WTC11 (cell line): ENCODE data around the gene MASP1.

Experiments
- ELF4 ChIP-seq: sonication (generic); formaldehyde crosslinking; IDR thresholded peaks from 2 replicates; pipeline ENCODE4 v1.8.1; 2022; ENCODE audit warnings: low read depth, mild to moderate bottlenecking, moderate library complexity, missing genetic modification reagents
- ERG ChIP-seq: fragments of 250-450 bp; sonication (Bioruptor Pico); IDR thresholded peaks from 2 replicates; pipeline ENCODE4 v1.8.0; 2021; ENCODE audit warnings: mild to moderate bottlenecking
- ESRRA ChIP-seq: sonication (generic); formaldehyde crosslinking; IDR thresholded peaks from 2 replicates; pipeline ENCODE4 v1.8.1; 2022; ENCODE audit warnings: mild to moderate bottlenecking, missing genetic modification reagents, borderline replicate concordance
- IRF2 ChIP-seq: sonication (generic); formaldehyde crosslinking; IDR thresholded peaks from 2 replicates; pipeline ENCODE4 v1.8.0; 2022; ENCODE audit warnings: low read depth, missing genetic modification reagents, borderline replicate concordance
- MYBL2 ChIP-seq: sonication (generic); formaldehyde crosslinking; IDR thresholded peaks from 2 replicates; pipeline ENCODE4 v1.8.1; 2023; ENCODE audit warnings: mild to moderate bottlenecking, moderate library complexity, missing genetic modification reagents
- TCF7 ChIP-seq: sonication (generic); formaldehyde crosslinking; IDR thresholded peaks from 2 replicates; pipeline ENCODE4 v1.8.0; 2022; ENCODE audit warnings: mild to moderate bottlenecking, low read depth, missing genetic modification reagents, moderate library complexity
- ZNF317 ChIP-seq: sonication (generic); formaldehyde crosslinking; IDR thresholded peaks from 2 replicates; pipeline ENCODE4 v1.8.1; 2023; ENCODE audit warnings: low read depth, mild to moderate bottlenecking, moderate library complexity, missing genetic modification reagents, borderline replicate concordance
- TF ChIP-seq, protein P1 (sequence below): fragments of 250-450 bp; sonication (Bioruptor Pico); conservative IDR thresholded peaks from 2 replicates; pipeline ENCODE4 v1.9.0; 2021; ENCODE audit warnings: mild to moderate bottlenecking
- TF ChIP-seq, protein P2 (sequence below): fragments of 200-600 bp; IDR thresholded peaks from 2 replicates; pipeline ENCODE4 v1.8.0; 2022; ENCODE audit warnings: antibody characterized with exemption
- TF ChIP-seq, protein P3 (sequence below): sonication (generic); formaldehyde crosslinking; IDR thresholded peaks from 2 replicates; pipeline ENCODE4 v1.8.1; 2023; ENCODE audit warnings: mild to moderate bottlenecking, missing genetic modification reagents, moderate library complexity

- TF ChIP-seq, protein P1, sequence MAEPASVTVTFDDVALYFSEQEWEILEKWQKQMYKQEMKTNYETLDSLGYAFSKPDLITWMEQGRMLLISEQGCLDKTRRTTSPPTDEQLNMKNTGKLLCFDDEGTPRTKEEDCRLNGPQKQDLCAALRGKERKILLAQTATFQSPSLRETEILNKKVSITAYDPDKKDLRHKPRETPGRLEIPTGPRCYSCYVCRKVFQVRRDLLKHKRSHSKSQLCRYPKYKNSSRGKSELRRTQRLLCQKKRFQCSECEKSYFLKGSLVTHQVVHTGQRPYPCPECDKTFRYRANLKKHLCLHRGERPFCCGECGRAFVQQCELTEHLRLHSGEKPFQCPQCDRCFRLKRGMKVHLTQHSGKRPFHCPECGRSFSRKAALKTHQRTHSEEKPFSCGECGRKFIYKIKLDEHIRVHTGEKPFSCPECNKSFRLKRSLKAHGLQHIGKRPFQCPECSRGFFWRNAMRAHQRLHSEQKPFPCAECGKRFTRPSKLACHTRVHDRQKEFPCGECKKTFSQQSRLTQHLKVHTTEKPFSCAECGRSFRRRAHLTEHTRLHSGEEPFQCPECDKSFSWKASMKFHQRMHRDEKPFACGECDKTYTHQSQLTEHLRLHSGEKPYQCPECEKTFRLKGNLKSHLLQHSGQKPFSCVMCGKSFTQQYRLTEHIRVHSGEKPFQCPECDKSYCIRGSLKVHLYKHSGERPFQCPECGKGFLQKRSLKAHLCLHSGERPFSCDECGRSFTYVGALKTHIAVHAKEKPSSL (CRISPR knock-in tag) = no peak
- TF ChIP-seq ESRRA (CRISPR knock-in tag) = no peak
- no peak for TF ChIP-seq IRF2 (CRISPR knock-in tag)
- TF ChIP-seq, protein P2, sequence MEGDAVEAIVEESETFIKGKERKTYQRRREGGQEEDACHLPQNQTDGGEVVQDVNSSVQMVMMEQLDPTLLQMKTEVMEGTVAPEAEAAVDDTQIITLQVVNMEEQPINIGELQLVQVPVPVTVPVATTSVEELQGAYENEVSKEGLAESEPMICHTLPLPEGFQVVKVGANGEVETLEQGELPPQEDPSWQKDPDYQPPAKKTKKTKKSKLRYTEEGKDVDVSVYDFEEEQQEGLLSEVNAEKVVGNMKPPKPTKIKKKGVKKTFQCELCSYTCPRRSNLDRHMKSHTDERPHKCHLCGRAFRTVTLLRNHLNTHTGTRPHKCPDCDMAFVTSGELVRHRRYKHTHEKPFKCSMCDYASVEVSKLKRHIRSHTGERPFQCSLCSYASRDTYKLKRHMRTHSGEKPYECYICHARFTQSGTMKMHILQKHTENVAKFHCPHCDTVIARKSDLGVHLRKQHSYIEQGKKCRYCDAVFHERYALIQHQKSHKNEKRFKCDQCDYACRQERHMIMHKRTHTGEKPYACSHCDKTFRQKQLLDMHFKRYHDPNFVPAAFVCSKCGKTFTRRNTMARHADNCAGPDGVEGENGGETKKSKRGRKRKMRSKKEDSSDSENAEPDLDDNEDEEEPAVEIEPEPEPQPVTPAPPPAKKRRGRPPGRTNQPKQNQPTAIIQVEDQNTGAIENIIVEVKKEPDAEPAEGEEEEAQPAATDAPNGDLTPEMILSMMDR = peak; percentile 99
- no peak for TF ChIP-seq ELF4 (CRISPR knock-in tag)
- no peak for TF ChIP-seq ERG (CRISPR knock-in tag)
- TF ChIP-seq TCF7 (CRISPR knock-in tag) = no peak
- TF ChIP-seq, protein P3, sequence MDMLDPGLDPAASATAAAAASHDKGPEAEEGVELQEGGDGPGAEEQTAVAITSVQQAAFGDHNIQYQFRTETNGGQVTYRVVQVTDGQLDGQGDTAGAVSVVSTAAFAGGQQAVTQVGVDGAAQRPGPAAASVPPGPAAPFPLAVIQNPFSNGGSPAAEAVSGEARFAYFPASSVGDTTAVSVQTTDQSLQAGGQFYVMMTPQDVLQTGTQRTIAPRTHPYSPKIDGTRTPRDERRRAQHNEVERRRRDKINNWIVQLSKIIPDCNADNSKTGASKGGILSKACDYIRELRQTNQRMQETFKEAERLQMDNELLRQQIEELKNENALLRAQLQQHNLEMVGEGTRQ (CRISPR knock-in tag) = no peak
- TF ChIP-seq ZNF317 (CRISPR knock-in tag) = no peak
- no peak for TF ChIP-seq MYBL2 (CRISPR knock-in tag)
These were observed 28.3 kb upstream of the MASP1 start for GRCh38 chr3:187319699-187320302.
